ENCODE measurements around the gene BDH1.

The BDH1 gene

DNA sequence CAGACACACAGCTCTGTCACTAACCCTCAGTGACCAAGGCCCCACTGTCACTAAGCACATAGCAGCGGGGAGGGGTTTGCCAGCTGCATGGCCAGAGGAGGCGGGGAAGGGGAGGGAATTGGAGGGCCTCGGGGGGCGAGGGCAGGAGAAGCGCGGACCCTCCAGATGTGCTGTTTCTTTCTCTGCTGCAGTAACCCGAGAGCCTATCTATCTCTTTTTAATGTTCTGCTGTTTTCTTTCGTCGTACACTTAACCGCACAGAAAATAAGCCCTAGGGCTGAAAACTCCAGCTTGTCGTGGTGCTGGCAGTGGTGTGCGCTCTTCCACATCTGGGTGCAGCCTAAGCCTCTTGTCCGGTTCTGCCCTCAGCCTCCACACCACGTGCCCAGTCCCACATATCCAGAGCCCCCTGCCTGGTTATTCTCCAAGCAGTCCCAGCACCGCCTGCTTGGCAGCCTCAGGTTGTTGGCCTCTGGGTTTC is 51.1 kb downstream of the BDH1 start:
- DNase-seq, result no peak

DNA sequence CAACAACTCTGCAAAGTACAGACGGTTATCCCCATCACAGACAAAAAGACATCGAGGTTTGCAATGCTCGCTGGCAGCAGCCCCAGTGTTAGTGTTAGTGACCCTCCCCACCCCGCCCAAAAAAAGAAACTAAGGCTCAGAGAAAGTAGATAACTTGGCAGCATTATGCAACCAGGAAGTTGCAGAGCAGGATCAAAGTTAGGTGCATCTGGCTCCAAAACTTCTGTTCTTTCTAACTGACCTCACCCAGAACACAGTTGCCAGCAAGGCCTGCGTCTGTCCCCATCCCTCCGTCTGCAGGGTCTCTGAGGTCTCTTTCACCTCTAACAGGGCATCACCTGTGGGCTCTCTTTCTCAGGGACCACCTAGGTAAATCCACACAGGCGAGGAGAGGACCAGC is 51.5 kb downstream of the BDH1 start:
- DNase-seq, result no peak

DNA sequence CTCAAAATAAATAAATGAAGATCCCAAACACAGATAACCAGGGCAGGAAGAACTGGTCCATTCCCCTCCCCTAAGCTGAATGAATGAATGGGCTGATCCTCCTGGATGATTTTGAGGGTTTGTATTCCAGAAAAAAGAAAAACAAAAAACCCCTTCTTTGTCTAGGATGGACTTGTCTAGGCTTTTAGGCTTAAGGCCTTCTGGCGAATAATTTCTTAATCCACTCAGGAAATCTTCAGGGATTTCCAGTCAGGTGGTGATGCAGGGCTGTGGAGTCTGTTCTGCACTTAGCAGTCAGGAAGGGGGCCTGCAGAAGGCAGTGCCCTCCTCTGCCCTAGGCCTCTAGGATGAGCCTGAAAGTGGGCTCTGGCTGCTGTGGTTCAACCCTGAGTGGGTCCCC is 52.1 kb downstream of the BDH1 start:
- no peak for DNase-seq

DNA sequence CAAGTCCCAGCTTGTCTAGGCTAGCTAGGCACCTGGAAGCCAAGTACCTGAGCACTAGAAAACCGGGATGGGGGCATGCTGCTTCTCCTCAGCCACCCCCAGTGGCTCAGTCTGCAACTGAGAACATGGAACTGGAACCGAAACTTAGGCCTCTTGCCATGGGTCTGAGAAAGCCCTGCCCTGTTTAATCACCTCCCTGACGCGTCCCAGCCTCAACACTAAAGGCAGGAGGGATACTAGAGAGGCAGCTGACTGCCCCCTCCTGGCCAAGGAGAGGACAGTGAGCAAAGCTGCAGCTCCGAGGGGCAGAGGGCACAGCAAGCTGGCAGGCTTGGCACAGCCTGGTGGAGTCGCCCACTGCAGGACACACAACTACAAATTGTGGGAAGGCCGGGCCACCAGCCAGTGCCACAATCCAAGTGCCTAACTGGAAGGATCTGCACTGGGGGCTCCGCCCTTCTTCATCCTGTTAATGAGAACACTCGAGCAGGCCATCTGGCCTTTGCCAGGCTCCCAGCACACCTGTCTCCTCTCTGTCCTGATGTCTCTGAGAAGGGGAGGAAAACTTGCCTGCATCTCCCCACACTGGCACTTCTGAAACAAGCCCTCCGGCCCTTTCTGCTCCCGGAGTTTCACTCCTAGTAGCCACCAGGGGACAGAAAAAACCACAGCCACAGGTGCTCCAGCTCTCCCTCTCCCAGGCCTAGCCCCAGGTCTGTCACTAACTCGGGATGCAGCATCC is 53.7 kb downstream of the BDH1 start:
- DNase-seq, result peak; percentile 42

DNA sequence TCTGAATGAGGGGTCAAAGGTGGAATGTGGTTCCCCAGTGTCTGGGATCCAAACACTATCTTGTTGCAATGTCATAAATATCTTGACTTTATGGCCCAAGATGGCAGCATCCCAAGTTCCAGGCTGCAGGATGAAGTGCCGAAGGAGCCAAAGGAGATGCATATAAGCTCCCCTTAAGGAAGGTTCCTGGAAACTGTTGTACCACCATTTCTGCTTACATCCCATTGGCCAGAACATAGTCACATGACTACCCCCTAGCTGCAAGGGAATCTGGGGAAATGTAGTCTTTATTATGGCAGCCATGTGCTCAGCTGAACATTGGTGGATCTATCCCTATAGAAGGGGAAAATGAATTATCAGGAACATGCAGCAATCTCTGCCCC is 54.3 kb downstream of the BDH1 start:
- DNase-seq, result no peak

DNA sequence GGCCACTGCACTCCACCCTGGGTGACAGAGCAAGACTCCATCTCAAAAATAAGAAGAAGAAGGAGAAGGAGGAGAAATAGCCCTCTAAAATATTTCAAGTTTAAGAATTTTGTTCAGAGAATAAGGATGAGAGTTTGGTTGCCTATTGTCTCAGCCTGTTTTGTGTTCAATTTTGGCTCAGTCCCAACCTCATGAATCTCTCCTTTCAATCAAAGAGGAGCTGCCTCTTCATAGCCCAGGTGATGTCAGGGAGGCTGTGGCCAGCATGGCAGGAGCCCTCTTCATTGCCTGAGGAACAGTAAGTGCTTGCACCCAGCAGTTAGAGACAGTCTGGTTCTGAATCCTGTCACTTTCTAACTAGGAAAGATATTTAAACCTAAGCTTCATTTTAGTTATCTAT is 55.0 kb downstream of the BDH1 start:
- no peak for DNase-seq

DNA sequence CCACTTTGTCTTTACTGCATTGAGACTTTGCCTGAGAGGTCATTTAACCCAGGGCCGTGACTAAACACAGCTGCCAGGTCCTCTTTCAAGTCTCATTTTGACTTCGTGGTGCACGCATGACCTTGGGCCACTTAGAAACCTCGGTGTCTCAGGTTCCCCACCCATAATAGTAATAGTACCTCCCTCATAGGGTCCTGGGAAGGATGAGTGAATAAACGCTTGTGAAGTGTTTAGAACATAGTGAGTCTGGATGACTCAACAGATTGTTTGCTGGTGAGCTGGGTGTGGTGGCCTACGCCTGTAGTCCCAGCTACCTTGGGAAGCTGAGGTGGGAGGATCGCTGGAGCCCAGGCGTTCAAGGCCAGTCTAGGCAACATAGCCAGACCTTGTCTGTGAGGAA is 56.3 kb downstream of the BDH1 start:
- no peak for DNase-seq

DNA sequence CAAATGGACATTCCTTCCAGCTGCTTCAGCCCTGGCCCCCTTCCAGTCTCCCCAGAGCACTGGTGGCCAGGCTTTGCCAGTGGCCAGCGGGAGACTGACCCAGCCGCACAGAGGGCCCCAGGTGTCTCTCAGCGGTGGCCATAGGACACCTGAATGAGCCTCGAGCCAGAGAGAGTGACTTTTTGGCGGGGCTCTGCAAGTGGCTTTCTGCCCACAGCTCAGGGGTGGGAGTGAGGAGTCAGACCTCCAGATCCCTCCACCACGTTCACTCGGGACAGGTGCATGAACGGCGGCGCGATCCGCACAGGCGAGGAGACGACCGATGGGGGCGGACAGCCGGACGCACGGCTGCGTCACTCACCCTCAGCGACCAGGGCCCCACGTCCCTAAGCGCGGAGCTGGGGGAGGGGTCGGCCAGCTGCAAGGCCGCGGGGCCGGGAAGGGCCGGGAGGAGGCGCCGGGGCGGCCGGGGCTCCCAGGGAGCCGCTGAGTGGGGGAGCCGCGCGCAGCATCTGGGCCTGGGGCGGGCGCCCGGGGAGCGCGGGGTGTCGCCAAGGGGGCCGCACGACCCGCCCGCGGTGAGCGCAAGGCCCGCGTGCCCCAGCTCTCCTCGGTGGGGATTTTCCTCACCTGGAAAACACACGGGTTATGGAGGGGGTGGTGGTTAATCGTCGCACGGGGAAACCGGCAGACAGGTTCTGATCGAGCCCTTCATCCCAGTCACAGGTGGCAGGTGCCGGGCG is 57.1 kb downstream of the BDH1 start:
- no peak for DNase-seq

DNA sequence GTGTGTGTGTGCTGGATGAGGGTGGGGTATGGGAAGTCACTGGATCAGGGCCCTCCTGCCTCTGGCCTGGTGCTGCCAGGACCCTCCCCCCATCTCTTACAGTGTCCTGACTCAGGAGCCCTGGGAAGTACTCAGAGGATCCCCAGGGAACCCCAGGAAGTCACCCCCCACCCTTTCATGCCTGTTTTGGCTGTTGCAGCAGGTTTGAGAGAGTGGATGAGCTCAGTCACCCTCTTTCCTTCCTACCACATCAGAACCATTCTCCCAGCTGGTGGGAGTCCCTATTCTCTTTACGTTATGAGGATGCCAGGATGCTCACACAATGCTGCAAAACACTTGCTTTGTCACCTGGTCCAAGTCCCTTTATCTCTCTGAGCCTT is 59.0 kb downstream of the BDH1 start:
- DNase-seq, result peak; percentile 11

DNA sequence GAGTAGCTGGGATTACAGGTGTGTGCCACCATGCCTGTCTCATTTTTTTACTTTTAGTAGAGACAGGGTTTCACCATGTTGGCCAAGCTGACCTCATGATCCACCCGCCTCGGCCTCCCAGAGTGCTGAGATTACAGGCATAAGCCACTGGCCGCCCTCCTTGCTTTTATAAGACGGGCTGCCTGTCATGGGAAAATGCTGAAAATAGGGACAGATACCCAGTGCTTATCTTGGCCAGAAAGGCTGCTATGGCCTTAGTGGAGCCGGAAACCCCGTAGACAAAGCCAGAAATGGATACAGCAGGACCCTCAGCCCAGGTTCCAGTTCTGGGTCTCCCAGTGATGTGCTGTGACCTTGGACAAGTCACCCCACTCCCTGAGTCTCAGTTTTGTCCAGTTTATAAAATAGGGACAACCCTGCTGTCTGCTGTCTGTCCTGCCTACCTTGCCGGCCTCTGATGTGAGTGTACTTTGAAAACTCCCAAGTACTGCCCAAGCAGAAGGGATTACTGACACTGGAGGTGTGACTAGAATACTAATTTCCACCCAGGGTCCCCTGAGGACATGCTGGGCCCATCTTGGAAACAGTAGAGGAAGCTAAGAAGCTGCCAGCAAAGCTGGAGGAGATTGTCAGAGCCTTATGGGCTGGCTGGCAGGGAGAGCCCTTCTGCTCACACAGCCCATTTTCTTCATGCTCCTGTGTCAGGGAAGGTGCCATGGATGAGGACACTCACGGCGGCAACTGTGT is 59.6 kb downstream of the BDH1 start:
- DNase-seq, result no peak

DNA sequence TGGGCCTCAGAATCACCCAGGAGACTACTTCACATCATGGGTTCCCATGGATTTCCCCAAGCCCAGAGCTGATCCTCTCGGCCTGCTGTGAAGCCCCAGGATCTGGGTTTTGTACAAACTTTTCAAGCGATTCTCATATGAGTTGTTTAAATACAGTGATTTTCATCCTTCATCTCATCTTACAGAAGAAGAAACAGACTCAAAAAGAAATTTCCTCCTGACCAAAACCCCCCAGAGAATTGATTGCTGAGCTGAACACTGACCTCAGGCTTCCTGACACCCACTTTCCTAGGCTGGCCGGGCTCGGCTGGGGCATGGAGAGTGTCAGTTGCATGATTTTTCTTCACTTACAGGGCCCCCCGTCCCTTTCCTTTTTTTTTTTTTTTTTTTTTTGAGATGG is 60.3 kb downstream of the BDH1 start:
- no peak for DNase-seq

DNA sequence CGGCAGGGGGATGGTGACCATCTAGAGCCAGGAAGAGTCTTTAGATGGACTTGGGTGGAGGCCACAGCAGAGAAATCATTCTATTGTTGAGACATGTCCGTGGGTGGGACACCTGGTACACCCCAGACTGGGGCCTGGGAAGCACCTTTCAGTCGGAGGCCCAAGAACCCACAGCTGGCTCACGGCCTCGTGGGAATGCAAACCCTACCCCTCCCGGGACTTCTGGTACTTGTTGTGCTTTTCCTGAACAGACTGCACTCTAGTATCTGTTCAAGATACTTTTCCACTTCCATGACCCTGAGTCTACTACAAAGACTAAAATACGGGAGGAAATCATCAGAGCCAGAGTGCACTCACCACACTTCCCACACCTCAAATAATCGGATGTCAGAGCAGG is 60.7 kb downstream of the BDH1 start:
- DNase-seq, result no peak

DNA sequence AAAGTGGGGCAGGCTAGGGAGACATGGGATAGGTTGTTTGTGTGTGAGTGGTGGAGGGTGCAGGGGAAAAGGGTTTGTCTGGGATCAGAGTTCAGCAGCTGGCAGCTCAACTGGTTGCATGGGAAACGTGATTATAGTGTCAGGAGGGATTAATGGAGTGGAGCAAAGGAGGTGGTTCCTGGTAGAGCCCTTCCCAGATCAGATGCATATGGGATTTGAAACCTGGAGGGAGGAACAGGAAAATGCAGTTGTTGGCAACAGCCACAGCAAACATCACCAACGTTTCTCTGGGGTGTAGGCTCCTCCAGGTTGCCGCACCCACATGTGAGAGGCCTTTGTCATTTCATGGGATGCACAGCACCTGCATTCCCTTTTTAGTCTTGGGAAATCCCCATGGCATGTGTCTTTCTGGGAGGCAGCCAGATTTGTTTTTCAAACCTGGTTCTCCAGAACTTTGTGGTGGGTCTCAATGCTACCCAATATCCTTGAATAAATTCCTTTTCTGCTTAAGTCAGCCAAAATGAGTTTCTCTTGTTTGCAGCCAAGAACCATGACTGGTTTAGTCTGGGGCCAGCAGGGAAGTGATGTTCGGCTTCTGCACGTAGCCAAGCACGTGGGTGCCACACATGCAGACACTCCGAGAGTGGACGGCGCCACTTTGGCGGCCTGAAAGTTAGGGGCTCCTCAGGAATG is 61.3 kb downstream of the BDH1 start:
- no peak for DNase-seq

DNA sequence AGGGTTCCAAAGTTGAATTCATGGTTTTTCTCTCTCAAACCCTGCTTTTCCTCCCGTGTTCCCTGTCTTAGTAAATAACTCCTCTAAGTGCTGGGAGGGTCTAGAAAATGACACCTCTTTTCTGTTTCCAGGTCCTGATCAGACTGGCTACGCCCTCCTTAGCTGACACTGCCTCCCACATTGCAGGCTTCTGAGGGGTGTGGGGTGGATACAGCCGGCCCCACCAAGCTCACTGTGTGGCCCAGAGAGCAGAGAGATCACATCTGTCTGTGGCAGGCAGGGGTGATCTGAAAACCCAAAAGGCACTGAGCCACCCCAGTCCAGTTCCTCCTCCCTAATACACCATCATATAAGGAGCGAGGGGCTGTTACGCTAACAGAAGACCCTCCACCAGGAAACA is 62.7 kb downstream of the BDH1 start:
- no peak for DNase-seq

DNA sequence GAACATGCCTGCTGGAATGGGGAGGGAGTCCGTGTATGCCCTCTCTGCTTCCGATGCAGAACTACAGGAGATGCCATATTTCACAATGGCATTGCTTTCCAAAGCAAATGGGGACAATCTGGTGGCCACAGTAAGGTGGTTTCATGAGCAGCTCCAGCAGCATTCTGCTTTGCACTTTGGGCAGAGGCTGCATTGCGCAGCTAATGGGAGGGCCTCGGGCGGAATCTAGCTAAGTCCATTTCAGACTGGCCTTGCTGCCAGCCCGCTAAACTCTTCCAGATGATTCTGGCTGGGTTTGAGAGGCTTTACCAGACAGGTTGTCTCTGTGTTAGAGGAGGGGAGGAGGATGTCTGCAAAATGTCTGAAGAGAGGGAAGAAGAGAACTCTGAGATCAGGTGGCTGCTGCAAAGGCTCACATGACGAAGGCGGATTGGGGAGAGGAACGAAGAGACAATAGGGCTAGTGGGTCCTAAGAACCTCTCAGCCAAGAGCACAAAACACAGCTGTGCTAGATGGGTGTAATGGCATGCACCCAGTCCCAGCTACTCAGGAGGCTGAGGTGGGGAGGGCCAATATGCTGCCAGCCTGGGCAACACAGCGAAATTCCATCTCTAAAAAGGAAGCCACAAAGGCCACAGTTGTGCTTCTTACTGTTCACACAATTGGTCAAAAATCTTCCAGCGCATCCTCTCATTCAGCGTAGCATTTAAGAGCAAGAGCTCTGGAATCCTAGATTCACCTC is 63.7 kb downstream of the BDH1 start:
- no peak for DNase-seq

DNA sequence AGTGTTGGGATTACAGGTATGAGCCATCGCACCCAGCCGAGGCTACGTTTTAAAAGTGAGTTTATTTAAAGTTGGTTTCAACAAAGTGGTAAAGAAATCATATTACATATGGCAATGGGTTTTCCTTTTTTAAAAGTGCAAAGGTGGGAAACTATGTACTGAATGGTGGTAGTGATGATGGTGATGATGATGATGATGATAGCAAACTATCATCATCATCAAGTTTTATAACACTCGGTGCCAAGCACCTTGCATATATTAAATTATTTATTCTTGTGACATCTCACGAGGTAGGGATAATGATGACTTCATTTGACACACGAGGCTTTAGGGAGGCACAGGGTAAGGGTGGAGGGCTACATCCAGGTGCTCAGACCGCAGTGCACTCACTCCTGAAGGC is 64.3 kb downstream of the BDH1 start:
- DNase-seq, result no peak

DNA sequence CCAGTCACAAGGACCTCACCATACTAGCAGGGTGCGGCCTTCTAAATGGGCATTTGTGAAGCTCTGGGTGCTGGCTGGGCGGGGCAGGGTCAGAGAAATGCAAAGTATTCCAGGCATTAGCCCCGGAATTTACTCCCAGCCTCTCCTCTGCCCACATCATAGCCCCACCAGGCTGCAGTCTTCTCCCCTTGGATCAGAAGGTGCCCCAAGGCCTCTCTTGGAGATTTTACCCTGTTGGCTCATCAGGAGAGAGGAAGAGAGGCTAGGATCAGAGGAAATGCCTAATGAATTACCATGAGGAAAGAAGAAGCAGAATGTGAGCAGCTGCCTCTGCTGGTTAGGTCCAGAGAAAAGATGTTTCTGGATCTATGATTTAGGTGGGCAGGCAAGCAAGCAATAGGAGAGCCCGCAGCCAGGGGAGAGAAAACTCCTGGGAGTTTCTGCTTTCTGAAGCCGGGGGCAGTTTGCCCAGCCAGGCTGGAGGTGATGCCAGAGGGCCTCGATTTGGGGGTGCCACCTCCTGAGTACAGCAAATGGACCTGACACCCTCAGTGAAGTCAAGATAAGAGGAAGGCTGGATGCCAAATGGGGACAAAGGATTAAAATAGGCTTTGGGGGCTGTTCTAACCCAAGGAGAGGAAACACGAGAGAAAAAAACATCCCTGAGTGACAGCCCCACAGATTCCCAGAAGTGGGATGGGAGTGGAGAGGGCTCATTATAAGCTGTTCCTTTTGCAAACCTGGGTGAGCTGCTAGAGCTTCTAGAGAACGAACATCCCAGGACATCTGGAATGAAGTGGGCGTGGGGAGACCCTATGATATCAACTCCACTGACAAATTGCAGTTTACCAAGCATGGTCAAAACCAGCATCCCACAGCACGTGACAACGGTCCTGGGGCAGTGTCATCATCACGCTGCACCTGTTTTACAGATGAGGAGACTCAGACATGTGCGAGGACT is 65.4 kb downstream of the BDH1 start:
- DNase-seq, result no peak

DNA sequence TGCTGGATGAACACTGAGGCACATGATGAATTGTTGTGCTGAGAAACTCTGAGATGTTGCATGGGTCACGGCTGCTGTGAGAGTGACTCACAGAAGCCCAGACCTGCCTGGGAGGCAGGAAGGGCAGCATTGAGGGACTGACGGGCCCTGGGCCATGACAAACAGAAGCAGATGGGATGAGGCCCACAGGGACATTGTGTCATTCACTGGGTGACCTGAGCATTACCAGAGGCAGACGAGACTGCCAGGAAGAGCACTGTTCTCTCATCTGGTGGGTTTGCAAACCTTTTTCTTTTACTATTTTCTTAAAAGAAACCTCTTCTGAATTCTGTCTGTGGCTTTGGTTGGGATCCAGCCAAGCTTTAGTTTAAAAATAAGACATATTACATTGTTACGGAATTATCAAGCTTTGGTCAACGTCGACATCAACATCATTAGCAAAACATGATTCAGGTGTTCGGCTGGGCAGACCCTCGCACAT is 67.8 kb downstream of the BDH1 start:
- DNase-seq, result no peak

DNA sequence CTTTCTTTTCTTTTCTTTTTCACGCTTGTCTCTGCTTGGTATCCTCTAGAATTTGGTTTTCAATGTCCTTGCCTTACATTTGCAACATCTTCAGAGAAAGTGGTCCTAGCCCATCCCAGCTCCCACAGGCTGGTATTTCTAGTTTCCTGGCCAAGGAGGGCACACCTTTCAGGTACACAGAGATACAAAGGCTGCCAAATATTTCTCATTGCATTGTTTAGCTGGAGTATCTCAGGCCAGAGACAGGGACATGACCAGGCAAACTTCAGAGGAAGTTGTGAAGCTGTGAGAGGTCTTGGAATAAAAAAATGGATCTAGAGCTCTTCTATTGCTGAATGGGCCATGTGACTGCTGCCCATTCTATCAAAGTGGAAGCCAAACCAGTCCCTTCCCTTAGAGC is 68.9 kb downstream of the BDH1 start:
- no peak for DNase-seq

DNA sequence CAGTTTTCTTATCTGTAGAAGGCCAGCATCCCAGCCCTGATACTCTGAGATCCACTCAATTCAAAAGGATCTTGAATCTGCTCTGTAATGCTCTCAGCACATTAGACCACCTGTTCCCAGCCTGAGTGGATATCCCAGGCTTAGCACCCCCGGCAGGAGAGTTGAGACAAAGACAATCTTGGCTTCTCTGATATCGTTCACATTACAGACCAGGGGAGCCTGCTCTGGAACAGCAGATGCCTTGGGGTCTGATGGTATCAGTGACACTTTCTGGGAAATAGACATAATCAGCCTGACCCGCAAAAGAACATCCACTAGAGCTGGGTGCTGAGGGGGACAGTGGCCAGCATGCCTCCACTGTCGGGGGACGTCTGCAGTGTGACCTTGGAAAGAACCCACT is 70.6 kb downstream of the BDH1 start:
- no peak for DNase-seq

DNA sequence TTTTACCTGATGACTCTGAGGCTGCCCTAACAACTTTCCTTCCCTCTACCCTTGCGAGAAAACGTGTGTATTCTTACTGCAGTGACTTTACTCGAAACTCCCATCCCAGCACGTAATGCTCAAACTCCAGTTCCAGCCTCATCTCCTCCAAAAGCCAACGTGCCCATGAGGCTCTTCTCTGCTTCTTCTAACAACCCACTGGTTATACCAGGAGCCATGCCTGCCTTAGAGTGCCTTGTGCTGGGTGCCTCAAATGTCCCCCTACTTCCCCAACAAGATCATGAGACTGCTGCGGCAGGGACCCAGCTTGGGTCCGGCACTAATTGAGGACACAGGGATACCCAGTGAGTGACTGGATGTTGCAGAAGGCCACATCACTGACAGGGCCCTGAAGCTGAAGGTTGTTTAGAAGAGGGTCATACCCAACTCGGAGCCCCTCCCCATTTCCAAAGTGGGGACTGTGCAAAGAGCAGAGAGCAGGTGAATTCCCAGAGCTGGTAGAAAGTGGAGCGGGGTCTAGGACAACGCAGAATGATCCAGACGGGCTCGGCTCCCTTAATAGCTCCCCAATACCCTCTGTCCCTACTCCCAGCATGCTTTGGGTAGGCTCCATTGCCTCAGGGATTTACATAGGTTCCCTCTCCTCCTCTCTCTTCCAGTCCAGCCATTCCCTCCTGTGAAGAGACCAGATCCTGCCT is 71.4 kb downstream of the BDH1 start:
- no peak for DNase-seq

Data from NCI-H1436 (cell line).